Activated B cell treated with CpG ODN at 0.5 μM for 24 hours (primary cell): Measurements from ENCODE around the gene PBX1. TPM values are rescaled to one million over a fixed set of nuclear protein-coding genes. Genes with fewer than 3 reads are reported as not detected.

Source experiments
- ATAC-seq: fragments of 200-7000 bp; cut with Tn5 transposase; one replicate; pipeline ENCODE4 v1.10.0; 2021; ENCODE audit warnings: low read depth, mild to moderate bottlenecking, moderate library complexity
- CTCF ChIA-PET: fragments of 350-600 bp; sonication (Branson Sonifier 250); formaldehyde crosslinking; loops from one replicate; lab custom pipeline; 2021; ENCODE audit warnings: antibody characterized with exemption; lab: Charles Lee
- POLR2A ChIA-PET: fragments of 350-600 bp; sonication (Branson Sonifier 250); formaldehyde crosslinking; loops from one replicate; lab custom pipeline; 2021; ENCODE audit warnings: antibody characterized with exemption; lab: Charles Lee
- DNase-seq: peaks from one replicate; pipeline ENCODE4 v3.0.0; 2022
- H3K27ac Mint-ChIP-seq: one replicate; pipeline ENCODE4 v1.8.0; 2020; ENCODE audit warnings: mixed read lengths
- H3K27me3 Mint-ChIP-seq: one replicate; pipeline ENCODE4 v1.8.0; 2021; ENCODE audit warnings: mixed read lengths
- H3K36me3 Mint-ChIP-seq: one replicate; pipeline ENCODE4 v1.8.0; 2021; ENCODE audit warnings: low read depth, mixed read lengths
- H3K4me1 Mint-ChIP-seq: one replicate; pipeline ENCODE4 v1.8.0; 2021; ENCODE audit warnings: mixed read lengths
- H3K4me3 Mint-ChIP-seq: one replicate; pipeline ENCODE4 v1.8.0; 2020; ENCODE audit warnings: mild to moderate bottlenecking, mixed read lengths
- H3K9me3 Mint-ChIP-seq: one replicate; pipeline ENCODE4 v1.8.0; 2020; ENCODE audit warnings: mixed read lengths
- intact Hi-C: fragments of 100-400 bp; cut with micrococcal nuclease; formaldehyde crosslinking; loops from one replicate; pipeline ENCODE4 v1.15.1; 2024
- total RNA-seq: library from RNA; stranded (reverse); gene quantifications from 2 replicates; pipeline ENCODE4 v1.2.3, GENCODE V29; 2022
- TF ChIP-seq, protein P1 (sequence below): fragments of 200-600 bp; IDR thresholded peaks from one replicate; pipeline ENCODE4 v1.8.0; 2022; ENCODE audit warnings: antibody characterized with exemption, mild to moderate bottlenecking

The PBX1 gene
- total RNA-seq, 1 donor from 2014 or later: not detected

DNA sequence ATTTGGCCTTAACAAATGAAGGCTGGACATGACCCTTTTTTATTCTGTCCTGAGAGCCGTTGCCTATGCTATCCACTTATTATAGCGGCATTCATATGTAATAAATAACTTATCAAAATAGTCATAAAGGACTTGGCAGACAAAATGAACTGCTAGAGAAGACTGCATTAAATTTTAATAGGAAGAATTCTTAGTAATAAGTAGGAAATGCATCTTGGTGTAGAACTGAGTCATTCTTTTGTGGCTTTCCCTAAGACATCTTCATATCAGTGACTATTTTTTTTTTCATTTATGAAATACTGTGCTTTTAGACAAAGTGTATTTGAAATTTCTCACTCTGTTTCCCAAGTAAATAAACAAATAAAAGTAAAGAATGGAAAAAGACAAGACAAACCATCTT is 45.6 kb downstream of the PBX1 start:
- ATAC-seq (no peak), DNase-seq (no peak)
- ChIA-PET POLR2A (no interaction called here), CTCF (no interaction called here)
- Mint-ChIP-seq H3K4me1 (no peaks in the 10 kb centered on the region), H3K27ac (no peak overlapping the region), H3K4me3 (no peak overlapping the region), H3K36me3 (no peaks in the 10 kb centered on the region), H3K27me3 (peaks cover 4% of the 10 kb centered on the region), H3K9me3 (no peaks in the 10 kb centered on the region)
- intact Hi-C loops: no loop called here
- TF ChIP-seq, protein P1, sequence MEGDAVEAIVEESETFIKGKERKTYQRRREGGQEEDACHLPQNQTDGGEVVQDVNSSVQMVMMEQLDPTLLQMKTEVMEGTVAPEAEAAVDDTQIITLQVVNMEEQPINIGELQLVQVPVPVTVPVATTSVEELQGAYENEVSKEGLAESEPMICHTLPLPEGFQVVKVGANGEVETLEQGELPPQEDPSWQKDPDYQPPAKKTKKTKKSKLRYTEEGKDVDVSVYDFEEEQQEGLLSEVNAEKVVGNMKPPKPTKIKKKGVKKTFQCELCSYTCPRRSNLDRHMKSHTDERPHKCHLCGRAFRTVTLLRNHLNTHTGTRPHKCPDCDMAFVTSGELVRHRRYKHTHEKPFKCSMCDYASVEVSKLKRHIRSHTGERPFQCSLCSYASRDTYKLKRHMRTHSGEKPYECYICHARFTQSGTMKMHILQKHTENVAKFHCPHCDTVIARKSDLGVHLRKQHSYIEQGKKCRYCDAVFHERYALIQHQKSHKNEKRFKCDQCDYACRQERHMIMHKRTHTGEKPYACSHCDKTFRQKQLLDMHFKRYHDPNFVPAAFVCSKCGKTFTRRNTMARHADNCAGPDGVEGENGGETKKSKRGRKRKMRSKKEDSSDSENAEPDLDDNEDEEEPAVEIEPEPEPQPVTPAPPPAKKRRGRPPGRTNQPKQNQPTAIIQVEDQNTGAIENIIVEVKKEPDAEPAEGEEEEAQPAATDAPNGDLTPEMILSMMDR: no peak

DNA sequence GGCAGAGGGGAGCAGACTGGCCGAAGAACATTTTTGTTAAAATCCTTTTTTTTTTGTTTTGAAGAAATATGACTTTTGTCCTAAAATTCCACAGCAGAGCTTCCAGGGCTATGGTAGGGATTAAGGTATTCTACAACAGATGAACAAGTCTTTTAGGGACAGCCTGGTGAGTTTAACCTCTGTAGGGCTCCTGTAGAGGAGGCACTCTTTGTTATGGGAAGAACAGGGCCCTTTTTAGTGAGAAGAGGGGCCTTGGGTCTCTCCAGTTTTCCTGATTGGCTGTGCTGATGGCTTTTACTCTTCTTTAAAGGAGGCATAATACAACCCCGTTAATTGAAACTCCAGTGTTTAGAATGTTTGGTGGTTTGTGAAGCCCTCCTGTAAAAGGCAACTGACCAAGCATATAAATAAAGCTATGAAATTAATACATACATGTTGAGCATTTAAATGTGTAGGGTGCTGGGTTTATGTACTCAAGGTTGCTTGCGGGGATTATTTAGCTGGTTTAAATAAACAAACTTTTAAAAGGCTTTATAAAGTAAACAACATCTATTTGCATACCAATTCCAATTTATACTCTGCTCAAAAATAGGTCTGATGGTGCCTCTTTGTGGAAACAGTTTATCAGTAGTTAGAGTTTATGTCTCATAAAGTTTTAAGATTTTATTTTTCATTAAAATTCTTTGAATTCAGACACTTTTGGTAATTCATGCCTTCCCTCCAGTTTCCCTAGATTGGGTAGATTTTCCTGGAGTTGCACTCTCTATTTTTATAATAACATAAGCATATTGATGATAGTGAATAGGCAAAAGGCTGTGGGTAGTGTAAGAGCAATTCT is 46.5 kb downstream of the PBX1 start:
- DNase-seq (no peak), ATAC-seq (no peak)
- CTCF ChIA-PET: no interaction called here
- Mint-ChIP-seq H3K4me1 (no peaks in the 10 kb centered on the region), H3K9me3 (no peaks in the 10 kb centered on the region), H3K36me3 (no peaks in the 10 kb centered on the region), H3K4me3 (no peak overlapping the region), H3K27me3 (peaks cover 4% of the 10 kb centered on the region), H3K27ac (no peak overlapping the region)
- POLR2A ChIA-PET: no interaction called here
- TF ChIP-seq, protein P1: no peak
- intact Hi-C loops: no loop called here

DNA sequence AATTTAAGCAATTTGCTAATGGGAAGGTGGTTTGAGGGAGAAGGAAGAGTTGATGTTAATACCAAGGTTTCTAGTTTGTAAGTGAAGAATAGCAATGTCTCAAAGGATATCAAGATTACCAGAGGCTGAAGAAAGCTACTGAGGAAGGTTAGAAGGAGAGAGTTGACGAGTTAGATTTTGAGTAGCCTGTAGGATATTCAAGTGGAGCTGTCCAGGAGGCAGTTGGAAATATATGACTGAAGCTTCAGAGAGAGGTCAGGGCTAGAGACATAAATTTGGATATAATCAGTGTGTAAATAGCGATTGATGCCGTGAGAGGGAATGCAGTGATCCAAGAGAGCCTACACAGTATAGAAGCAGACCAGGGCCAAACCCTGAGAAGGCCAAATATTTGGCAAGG is 48.4 kb downstream of the PBX1 start:
- DNase-seq (no peak), ATAC-seq (no peak)
- Mint-ChIP-seq H3K36me3 (no peaks in the 10 kb centered on the region), H3K27ac (no peak overlapping the region), H3K27me3 (peaks cover 4% of the 10 kb centered on the region), H3K4me3 (no peak overlapping the region), H3K9me3 (no peaks in the 10 kb centered on the region), H3K4me1 (no peaks in the 10 kb centered on the region)
- POLR2A ChIA-PET: no interaction called here
- CTCF ChIA-PET: no interaction called here
- intact Hi-C loops: no loop called here
- TF ChIP-seq, protein P1: no peak

DNA sequence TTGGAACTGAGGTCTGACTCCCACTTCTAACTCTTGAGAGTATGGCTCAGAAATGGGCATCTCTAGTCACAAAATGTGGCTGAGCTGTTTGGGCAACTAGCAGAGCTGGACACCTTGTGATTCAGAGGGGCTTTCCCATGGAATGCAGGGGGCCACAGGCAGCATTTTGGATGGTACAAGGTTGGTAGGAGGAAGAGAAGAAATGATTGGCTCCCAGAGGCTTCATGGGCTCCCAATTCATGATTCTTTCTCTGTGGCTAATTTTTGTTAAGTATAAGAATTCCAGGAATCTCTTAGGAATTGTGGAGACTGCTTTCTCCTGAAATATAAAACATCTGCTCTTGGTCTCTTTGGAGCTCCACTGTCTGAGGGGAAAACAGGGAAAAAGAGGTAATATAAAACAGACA is 49.7 kb downstream of the PBX1 start:
- ChIA-PET CTCF (no interaction called here), POLR2A (no interaction called here)
- Mint-ChIP-seq H3K27ac (no peak overlapping the region), H3K27me3 (peaks cover 4% of the 10 kb centered on the region), H3K9me3 (no peaks in the 10 kb centered on the region), H3K36me3 (no peaks in the 10 kb centered on the region), H3K4me1 (no peaks in the 10 kb centered on the region), H3K4me3 (no peak overlapping the region)
- TF ChIP-seq, protein P1: no peak
- DNase-seq (no peak), ATAC-seq (no peak)
- intact Hi-C loops: no loop called here

DNA sequence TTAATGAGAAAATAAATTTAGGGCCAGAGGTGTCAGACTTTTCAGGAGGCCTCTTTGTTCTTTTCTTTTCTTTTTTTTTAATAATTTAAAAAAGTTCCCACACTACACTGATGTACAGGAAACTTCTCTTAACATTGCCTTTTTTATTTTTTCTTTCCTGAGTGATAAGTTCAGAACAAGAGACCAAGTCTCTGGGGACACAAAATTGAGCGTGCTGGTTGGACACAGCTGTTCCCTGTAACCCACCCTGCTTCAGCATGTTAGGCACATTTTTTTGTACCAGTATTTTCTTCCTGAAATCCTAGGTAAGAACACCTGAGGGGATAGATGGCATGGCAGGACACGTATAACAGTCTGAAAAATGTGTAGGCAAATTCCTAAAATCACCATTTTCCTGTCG is 50.1 kb downstream of the PBX1 start:
- CTCF ChIA-PET: no interaction called here
- no peak overlapping the region for H3K4me3 Mint-ChIP-seq
- H3K9me3 Mint-ChIP-seq: no peaks in the 10 kb centered on the region
- TF ChIP-seq, protein P1: no peak
- H3K27ac Mint-ChIP-seq: no peak overlapping the region
- POLR2A ChIA-PET: no interaction called here
- H3K27me3 Mint-ChIP-seq: peaks cover 2% of the 10 kb centered on the region
- H3K36me3 Mint-ChIP-seq: no peaks in the 10 kb centered on the region
- DNase-seq (no peak), ATAC-seq (no peak)
- no peaks in the 10 kb centered on the region for H3K4me1 Mint-ChIP-seq
- intact Hi-C loops: no loop called here
